ENCODE measurements around the gene MEIS2.

Gene MEIS2

DNA sequence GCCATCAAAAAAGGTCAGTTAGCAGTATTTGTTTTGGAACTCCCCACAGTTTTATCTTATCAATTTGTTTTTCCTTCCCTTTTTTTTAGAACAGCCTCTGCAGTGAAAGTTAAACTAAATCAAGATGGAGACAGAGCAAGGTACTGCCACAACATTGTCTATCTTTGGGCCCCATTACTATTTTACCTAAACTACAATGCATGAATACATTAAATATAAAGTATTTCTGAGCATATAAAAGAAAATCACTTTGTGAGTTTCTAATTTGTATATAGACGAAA lies 139.5 kb downstream of the MEIS2 start:
- TF ChIP-seq, protein P1, sequence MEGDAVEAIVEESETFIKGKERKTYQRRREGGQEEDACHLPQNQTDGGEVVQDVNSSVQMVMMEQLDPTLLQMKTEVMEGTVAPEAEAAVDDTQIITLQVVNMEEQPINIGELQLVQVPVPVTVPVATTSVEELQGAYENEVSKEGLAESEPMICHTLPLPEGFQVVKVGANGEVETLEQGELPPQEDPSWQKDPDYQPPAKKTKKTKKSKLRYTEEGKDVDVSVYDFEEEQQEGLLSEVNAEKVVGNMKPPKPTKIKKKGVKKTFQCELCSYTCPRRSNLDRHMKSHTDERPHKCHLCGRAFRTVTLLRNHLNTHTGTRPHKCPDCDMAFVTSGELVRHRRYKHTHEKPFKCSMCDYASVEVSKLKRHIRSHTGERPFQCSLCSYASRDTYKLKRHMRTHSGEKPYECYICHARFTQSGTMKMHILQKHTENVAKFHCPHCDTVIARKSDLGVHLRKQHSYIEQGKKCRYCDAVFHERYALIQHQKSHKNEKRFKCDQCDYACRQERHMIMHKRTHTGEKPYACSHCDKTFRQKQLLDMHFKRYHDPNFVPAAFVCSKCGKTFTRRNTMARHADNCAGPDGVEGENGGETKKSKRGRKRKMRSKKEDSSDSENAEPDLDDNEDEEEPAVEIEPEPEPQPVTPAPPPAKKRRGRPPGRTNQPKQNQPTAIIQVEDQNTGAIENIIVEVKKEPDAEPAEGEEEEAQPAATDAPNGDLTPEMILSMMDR (IDR thresholded peaks at IDR 0.05; ENCODE audit: poor library complexity, severe bottlenecking): no peak

DNA sequence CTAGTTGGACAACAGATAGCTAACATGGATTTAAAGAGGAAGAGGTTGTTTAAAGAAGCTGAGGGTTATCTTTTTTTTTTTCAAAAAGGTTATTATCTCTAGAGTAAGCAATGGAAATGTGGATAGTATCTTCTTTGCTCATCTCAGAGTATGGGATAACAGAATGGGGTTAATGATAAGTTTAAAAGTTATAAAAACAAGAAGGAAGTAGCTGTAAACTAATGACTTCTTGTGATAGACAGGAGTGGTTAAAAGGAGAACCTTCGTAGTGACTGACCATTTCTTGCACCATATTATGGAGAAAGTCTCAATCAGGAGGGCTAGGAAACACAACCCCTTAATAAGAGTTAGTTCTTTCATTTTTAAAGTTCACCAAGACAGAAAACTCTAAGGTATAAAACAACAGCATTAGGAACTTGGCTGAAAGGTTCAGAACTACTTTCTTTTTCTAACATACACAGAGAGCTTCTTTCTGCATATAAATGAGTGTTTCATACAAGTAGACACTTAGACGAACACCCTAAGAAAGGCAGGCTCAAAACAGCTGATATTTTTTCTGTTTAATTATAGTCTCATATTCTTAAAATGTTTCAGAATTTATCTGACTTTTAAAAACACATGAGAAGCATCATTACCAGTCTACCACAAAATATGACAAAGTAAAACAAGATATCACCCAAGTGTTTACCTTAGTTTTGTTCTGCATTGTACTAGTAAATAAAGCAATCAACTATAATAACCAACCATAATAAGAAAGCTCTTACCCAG lies 140.0 kb downstream of the MEIS2 start:
- H3K4me1 ChIP-seq (ENCODE audit: insufficient read depth, poor library complexity, severe bottlenecking): no peaks in the 10 kb centered on the region
- H3K9me3 ChIP-seq (ENCODE audit: severe bottlenecking): no peaks in the 10 kb centered on the region
- no peak overlapping the region for H3K27ac ChIP-seq (ENCODE audit: poor library complexity, severe bottlenecking)
- peaks cover 10% of the 10 kb centered on the region for H3K27me3 ChIP-seq (ENCODE audit: insufficient read depth, poor library complexity, severe bottlenecking)
- no peak overlapping the region for H3K4me3 ChIP-seq (ENCODE audit: severe bottlenecking)
- TF ChIP-seq, protein P1 (IDR thresholded peaks at IDR 0.05; ENCODE audit: poor library complexity, severe bottlenecking): no peak
- DNase-seq (ENCODE audit: low spot score) (no peak), ATAC-seq (ENCODE audit: low read depth) (no peak)
- H3K36me3 ChIP-seq (ENCODE audit: low read depth): no peaks in the 10 kb centered on the region

More for the DNA sequence above, 139.5 kb downstream of the MEIS2 start:
- H3K4me1 ChIP-seq (ENCODE audit: insufficient read depth, poor library complexity, severe bottlenecking): no peaks in the 10 kb centered on the region
- DNase-seq (ENCODE audit: low spot score) (no peak), ATAC-seq (ENCODE audit: low read depth) (no peak)
- H3K27me3 ChIP-seq (ENCODE audit: insufficient read depth, poor library complexity, severe bottlenecking): peaks cover 11% of the 10 kb centered on the region
- no peaks in the 10 kb centered on the region for H3K36me3 ChIP-seq (ENCODE audit: low read depth)
- no peak overlapping the region for H3K27ac ChIP-seq (ENCODE audit: poor library complexity, severe bottlenecking)
- H3K4me3 ChIP-seq (ENCODE audit: severe bottlenecking): no peak overlapping the region
- H3K9me3 ChIP-seq (ENCODE audit: severe bottlenecking): no peaks in the 10 kb centered on the region

DNA sequence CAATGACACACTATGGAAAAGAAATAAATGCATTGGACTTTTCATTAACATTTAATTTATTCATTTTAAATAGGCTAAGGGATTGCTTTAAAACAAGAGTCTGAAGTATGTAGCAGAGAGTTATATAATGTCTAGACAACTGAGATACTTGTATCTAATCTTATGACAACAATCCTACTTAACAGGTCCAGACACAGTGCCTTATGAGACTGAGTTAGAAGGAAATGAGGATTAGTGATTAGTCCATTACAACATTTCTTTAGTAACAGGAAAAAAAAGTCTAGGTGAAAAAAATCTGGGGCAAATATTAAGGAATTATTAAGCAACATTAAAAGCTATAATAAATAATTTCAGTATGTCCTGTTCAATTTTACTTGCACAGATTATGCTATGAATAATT lies 140.6 kb downstream of the MEIS2 start:
- ATAC-seq (ENCODE audit: low read depth): 0 out of 3 replicates have a peak, but pooled peaks have one; percentile 42
- Histone ChIP-seq H3K27me3 (ENCODE audit: insufficient read depth, poor library complexity, severe bottlenecking) (peaks cover 6% of the 10 kb centered on the region), H3K4me3 (ENCODE audit: severe bottlenecking) (no peak overlapping the region), H3K9me3 (ENCODE audit: severe bottlenecking) (no peaks in the 10 kb centered on the region), H3K36me3 (ENCODE audit: low read depth) (no peaks in the 10 kb centered on the region), H3K4me1 (ENCODE audit: insufficient read depth, poor library complexity, severe bottlenecking) (no peaks in the 10 kb centered on the region), H3K27ac (ENCODE audit: poor library complexity, severe bottlenecking) (no peak overlapping the region)
- no peak for DNase-seq (ENCODE audit: low spot score)
- TF ChIP-seq, protein P1 (IDR thresholded peaks at IDR 0.05; ENCODE audit: poor library complexity, severe bottlenecking): no peak

DNA sequence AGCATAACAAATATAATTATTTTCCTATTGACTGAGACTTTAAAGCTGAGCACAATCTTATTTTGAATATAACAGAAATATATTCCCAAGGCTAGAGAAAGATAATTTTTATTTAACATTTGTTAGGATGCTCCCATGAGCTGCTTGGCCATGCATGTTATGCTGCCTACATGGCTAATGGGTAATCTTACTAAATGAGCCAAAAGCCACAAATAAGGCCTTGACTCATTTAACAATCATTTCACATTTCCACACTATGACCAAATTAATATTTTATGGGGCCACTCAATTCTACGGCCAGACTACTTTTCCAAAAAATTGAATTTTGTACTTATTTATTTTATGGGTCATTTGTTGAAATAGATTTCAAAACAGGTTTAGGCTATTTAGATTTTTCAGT lies 141.7 kb downstream of the MEIS2 start:
- no peak for DNase-seq (ENCODE audit: low spot score)
- Histone ChIP-seq H3K36me3 (ENCODE audit: low read depth) (no peaks in the 10 kb centered on the region), H3K4me1 (ENCODE audit: insufficient read depth, poor library complexity, severe bottlenecking) (no peaks in the 10 kb centered on the region), H3K4me3 (ENCODE audit: severe bottlenecking) (no peak overlapping the region), H3K27me3 (ENCODE audit: insufficient read depth, poor library complexity, severe bottlenecking) (peaks cover 6% of the 10 kb centered on the region), H3K9me3 (ENCODE audit: severe bottlenecking) (no peaks in the 10 kb centered on the region), H3K27ac (ENCODE audit: poor library complexity, severe bottlenecking) (no peak overlapping the region)
- TF ChIP-seq, protein P1 (IDR thresholded peaks at IDR 0.05; ENCODE audit: poor library complexity, severe bottlenecking): no peak
- ATAC-seq (ENCODE audit: low read depth): no peak

DNA sequence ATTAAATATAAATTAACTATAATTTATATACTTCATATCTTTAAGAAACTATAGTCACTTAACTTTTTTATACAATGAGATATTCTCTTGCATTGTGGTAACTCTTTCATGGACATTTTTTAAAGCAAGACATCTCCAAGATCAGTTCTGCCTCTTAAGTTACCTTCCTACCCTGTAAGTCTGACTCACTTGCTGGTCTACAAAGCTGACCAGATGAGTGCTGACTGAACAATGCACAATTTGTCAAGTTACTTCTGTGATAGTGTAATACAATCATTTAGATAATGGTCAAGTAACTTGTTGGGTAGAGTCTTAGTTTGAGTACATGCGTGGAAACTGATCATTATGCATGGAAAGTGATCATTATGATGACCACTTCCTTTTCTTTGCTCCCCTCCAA lies 145.9 kb downstream of the MEIS2 start:
- ATAC-seq (ENCODE audit: low read depth): no peak
- Histone ChIP-seq H3K9me3 (ENCODE audit: severe bottlenecking) (no peaks in the 10 kb centered on the region), H3K4me1 (ENCODE audit: insufficient read depth, poor library complexity, severe bottlenecking) (no peaks in the 10 kb centered on the region), H3K36me3 (ENCODE audit: low read depth) (no peaks in the 10 kb centered on the region), H3K27ac (ENCODE audit: poor library complexity, severe bottlenecking) (no peak overlapping the region), H3K27me3 (ENCODE audit: insufficient read depth, poor library complexity, severe bottlenecking) (peaks cover 11% of the 10 kb centered on the region), H3K4me3 (ENCODE audit: severe bottlenecking) (no peak overlapping the region)
- TF ChIP-seq, protein P1 (IDR thresholded peaks at IDR 0.05; ENCODE audit: poor library complexity, severe bottlenecking): no peak
- DNase-seq (ENCODE audit: low spot score): no peak

All from RWPE2 (cell line).